Transverse colon (tissue), 4 donors: ENCODE measurements around the gene PAK6. TPM values are rescaled to one million over a fixed set of nuclear protein-coding genes. Genes with fewer than 3 reads are reported as not detected.

Experiments
- DNase-seq: peaks from one replicate; pipeline ENCODE4 v3.0.0-alpha.2; 2019
- H3K27ac ChIP-seq, 4 donors: fragments of 200-600 bp; sonication (generic); 2 replicates each; pipeline ENCODE4 v1.5.1; 2016 to 2018; ENCODE audit warnings: inconsistent platforms in 4 of 4
- H3K27me3 ChIP-seq: fragments of 200-600 bp; sonication (generic); 2 replicates; pipeline ENCODE4 v1.5.1; 2017; ENCODE audit warnings: inconsistent platforms
- H3K36me3 ChIP-seq, 4 donors: fragments of 200-600 bp; sonication (generic); 2 replicates each; pipeline ENCODE4 v1.5.1; 2017 to 2019; ENCODE audit warnings: inconsistent platforms in 4 of 4
- H3K4me1 ChIP-seq, 4 donors: fragments of 200-600 bp; sonication (generic); 2 replicates each; pipeline ENCODE4 v1.5.1; 2017 to 2020; ENCODE audit warnings: inconsistent platforms in 4 of 4
- H3K4me3 ChIP-seq, 4 donors: fragments of 200-600 bp; sonication (generic); 1 replicate in 1 of 4; 2 replicates in 3 of 4; pipeline versions ENCODE4 v1.5.1 to v1.6.1; 2017 to 2019; ENCODE audit warnings: inconsistent platforms in 4 of 4
- H3K9me3 ChIP-seq, 2 donors: fragments of 200-600 bp; sonication (generic); 2 replicates each; pipeline ENCODE4 v1.5.1; 2017 to 2019; ENCODE audit warnings: inconsistent platforms in 2 of 2
- CTCF ChIP-seq, 5 experiments: fragments of 200-600 bp in 3 of 5; fragments of 450-650 bp in 2 of 5; sonication (generic) in 3 of 5; IDR thresholded peaks; 1 replicate in 2 of 5; 2 replicates in 3 of 5; pipeline ENCODE4 v1.5.1; 2016 to 2017; ENCODE audit warnings: antibody characterized with exemption in 5 of 5, inconsistent platforms in 3 of 5, mild to moderate bottlenecking in 2 of 5, moderate library complexity in 1 of 5
- EP300 ChIP-seq: sonication (generic); formaldehyde crosslinking; IDR thresholded peaks from one replicate; pipeline ENCODE4 v1.6.1; 2017; ENCODE audit warnings: antibody characterized with exemption, low read depth
- POLR2A ChIP-seq: fragments of 450-650 bp; IDR thresholded peaks from one replicate; pipeline ENCODE4 v1.6.1; 2016; ENCODE audit warnings: antibody characterized with exemption, mild to moderate bottlenecking, moderate library complexity
- POLR2AphosphoS5 ChIP-seq, 3 donors: sonication (generic); formaldehyde crosslinking; IDR thresholded peaks; one replicate each; pipeline ENCODE4 v1.6.1; 2016; ENCODE audit warnings: antibody characterized with exemption in 3 of 3
- WGBS, 2 donors: methylation state at CpG; one replicate each; pipeline ENCODE4 v1.1.5; 2018; ENCODE audit warnings: low coverage in 1 of 2; 5-methylcytosine and 5-hydroxymethylcytosine counted together
- in situ Hi-C, 4 donors: fragments of 200-750 bp; cut with MboI; loops; one replicate each; pipeline versions ENCODE4 v1.15.0 to v1.15.1; 2017; ENCODE audit warnings: low sequenced_read_pairs in 3 of 4, low pct_ligation_motif_present in 1 of 4, low pct_unique_long_range_greater_than_20kb in 1 of 4
- intact Hi-C: fragments of 100-400 bp; cut with DNase I; formaldehyde crosslinking; loops from one replicate; pipeline ENCODE4 v1.15.1; 2023; ENCODE audit warnings: low total_unique reads
- total RNA-seq, 4 donors: library from RNA; depleted of rRNA; stranded (reverse); fragments of >200 nt; gene quantifications; one replicate each; pipeline ENCODE4 v1.1.0, GENCODE V29; 2016

Gene PAK6
- total RNA-seq, 4 donors from 2014 or later, result 3.0 to 7.5 (median 4.5) TPM

- H3K9me3 ChIP-seq, result no peaks in the 10 kb centered on the region
- no peaks in the 10 kb centered on the region for H3K4me1 ChIP-seq
- H3K27me3 ChIP-seq, result no peaks in the 10 kb centered on the region
- 82 to 88% methylated on average over 1 of the region's 1 CpG for WGBS, 2 donors
- H3K36me3 ChIP-seq, result no peaks in the 10 kb centered on the region
- intact Hi-C loops (no loop called here), in situ Hi-C loops (no loop called here)
- H3K4me3 ChIP-seq, result no peak overlapping the region
- no peak overlapping the region for H3K27ac ChIP-seq
- TF ChIP-seq CTCF (IDR thresholded peaks at IDR 0.05) (no peak), POLR2A (no peak), POLR2AphosphoS5 (IDR thresholded peaks at IDR 0.05) (no peak), EP300 (no peak)
- DNase-seq, result no peak
These were observed 40.3 kb upstream of the PAK6 start for GRCh38 chr15:40198355-40199085.

- Histone ChIP-seq H3K27ac (no peak overlapping the region), H3K9me3 (no peaks in the 10 kb centered on the region), H3K36me3 (no peaks in the 10 kb centered on the region), H3K4me3 (no peak overlapping the region), H3K4me1 (no peaks in the 10 kb centered on the region), H3K27me3 (no peaks in the 10 kb centered on the region)
- no peak for DNase-seq
- in situ Hi-C loops, result loop anchor here in 1 of 4 donors (25.0 kb wide), 1 partner anchor 167 kb away; the partner anchor contains the start of gene SRP14
- intact Hi-C loops, result no loop called here
- TF ChIP-seq POLR2AphosphoS5 (IDR thresholded peaks at IDR 0.05) (no peak), CTCF (IDR thresholded peaks at IDR 0.05) (no peak), EP300 (no peak), POLR2A (no peak)
- 100% methylated on average over 1 of the region's 1 CpG for WGBS, 2 donors
These were observed 34.8 kb upstream of the PAK6 start for GRCh38 chr15:40204100-40204499.

- TF ChIP-seq EP300 (no peak), CTCF (IDR thresholded peaks at IDR 0.05) (peak; percentile 77 to 93 (median 89))
- H3K27me3 ChIP-seq, result no peaks in the 10 kb centered on the region
- intact Hi-C loops (no loop called here), in situ Hi-C loops (loop anchor here in 2 of 4 donors (5.0 to 25.0 kb wide), 2 partner anchors 55 to 180 kb away; partner anchors contain the start of gene SRP14 (in 1 of the 2))
- peaks cover 0 to 9% (median 3%) of the 10 kb centered on the region in 4 donors for H3K4me1 ChIP-seq
- peak; percentile 55 for DNase-seq
- WGBS, 2 donors, result 24 to 43% methylated on average over 6 of the region's 6 CpGs
- H3K9me3 ChIP-seq, result no peaks in the 10 kb centered on the region
- no peak overlapping the region for H3K4me3 ChIP-seq
- no peak overlapping the region for H3K27ac ChIP-seq
- no peaks in the 10 kb centered on the region for H3K36me3 ChIP-seq
These were observed 21.6 kb upstream of the PAK6 start for GRCh38 chr15:40217166-40217824.

GRCh38 chr15:40219801-40220200, 19.1 kb upstream of the PAK6 start:
- TF ChIP-seq EP300, result no peak
- no peak for TF ChIP-seq POLR2A
- no peak for TF ChIP-seq POLR2AphosphoS5 (IDR thresholded peaks at IDR 0.05)
- TF ChIP-seq CTCF (IDR thresholded peaks at IDR 0.05), result no peak
- DNase-seq, result no peak
- Histone ChIP-seq H3K9me3 (no peaks in the 10 kb centered on the region), H3K4me3 (no peak overlapping the region), H3K4me1 (peaks cover 0 to 9% (median 3%) of the 10 kb centered on the region in 4 donors), H3K27me3 (no peaks in the 10 kb centered on the region), H3K36me3 (no peaks in the 10 kb centered on the region), H3K27ac (no peak overlapping the region)
- intact Hi-C loops (loop anchor here (2.0 to 5.0 kb wide), 2 partner anchors 55 to 328 kb away; no protein-coding TSS in a partner anchor), in situ Hi-C loops (loop anchor here in 3 of 4 donors (5.0 to 25.0 kb wide), 2 partner anchors 52 to 182 kb away; partner anchors contain the start of gene SRP14 (in 1 of the 3))
- WGBS, 2 donors, result 90 to 93% methylated on average over 1 of the region's 1 CpG
